ENCODE results near the gene KPNA3.
"Not testable (repeated sequence)": the region's sequence is repeated elsewhere in the genome, so short reads cannot be mapped to it uniquely, and the experiment has no call there.

KPNA3 gene, protein sequence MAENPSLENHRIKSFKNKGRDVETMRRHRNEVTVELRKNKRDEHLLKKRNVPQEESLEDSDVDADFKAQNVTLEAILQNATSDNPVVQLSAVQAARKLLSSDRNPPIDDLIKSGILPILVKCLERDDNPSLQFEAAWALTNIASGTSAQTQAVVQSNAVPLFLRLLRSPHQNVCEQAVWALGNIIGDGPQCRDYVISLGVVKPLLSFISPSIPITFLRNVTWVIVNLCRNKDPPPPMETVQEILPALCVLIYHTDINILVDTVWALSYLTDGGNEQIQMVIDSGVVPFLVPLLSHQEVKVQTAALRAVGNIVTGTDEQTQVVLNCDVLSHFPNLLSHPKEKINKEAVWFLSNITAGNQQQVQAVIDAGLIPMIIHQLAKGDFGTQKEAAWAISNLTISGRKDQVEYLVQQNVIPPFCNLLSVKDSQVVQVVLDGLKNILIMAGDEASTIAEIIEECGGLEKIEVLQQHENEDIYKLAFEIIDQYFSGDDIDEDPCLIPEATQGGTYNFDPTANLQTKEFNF

DNA sequence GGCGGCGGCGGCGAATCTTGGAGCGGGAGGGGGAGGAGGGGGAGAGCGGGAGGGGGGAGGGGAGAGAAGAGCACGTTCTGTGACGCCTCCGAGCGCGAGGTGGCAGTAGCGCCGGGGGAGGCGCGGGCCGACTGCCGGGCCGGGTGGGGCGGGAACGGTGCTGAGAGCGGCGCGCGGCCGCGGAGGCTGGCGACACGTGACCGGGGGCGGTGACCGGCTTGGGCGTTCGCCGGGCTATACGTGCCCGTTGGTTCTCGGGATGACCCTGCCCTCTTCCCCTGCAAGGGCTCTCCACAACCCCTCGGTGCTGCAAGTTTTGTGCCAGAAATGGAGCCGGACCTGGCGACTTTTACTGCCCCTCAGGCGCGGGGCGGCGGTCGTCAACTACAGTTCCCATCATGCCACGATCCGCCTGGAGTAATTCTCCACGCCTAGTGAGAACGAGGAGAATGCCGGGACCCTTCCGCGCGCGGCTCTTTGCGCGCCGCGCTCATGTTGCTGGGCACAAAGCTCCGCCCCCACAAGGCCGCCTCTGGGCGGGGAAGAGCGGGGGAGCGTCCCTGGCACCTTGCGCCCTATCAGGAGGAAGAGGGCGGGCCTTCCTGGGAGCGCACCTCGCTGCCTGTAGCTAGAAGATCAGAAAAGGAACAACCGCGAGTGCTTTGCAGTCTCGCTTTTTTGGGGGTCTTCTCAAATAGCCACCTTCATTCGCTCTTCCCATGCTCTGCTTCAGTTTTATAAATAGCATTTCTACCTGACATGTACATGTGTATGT, at the start of gene KPNA3:
TSS of gene KPNA3 (minus strand) at position 133 of the 775 bp plus-strand sequence. CDS start 176 bp downstream, outside the sequence.
- DNase-seq (ENCODE audit: low read depth): peak; percentile 91

DNA sequence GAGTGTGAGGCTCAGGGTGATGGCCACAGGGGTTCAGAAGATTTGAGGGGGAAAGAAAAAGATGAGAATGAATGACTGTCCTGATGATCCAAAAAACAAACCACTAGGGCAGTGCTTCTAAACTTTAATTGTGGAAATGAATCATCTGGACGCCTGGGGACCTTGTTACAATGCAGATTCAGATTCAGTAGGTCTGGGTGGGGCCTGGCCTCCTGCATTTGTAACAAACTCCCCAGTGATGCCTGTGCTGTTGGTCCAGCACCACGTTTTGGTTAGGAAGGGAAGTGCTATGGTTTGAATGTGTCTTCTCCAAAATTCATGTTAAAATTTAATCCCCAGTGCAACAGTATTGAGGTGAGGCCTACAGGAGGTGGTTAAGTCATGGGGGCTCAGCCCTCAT, 49.5 kb upstream of the KPNA3 start:
- DNase-seq (ENCODE audit: low read depth): no peak

DNA sequence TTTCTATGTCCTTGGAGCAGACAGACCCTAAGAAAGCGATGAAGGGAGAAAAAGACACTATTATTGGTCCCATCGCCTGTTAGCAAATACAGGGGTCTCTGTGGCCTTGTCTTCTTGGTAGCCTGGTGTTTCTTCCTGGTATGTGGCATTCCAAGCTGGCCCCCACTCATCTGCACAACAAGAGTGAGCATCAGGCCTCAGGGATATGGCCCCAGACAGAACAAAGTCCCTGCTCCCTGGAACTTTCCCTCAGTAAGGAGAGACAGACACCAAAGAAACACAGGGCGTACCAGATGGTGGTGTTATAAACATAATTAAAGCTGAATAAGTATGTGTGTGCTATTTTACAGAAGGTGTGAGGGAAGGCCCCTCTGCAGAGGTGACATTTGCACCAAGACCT, 48.2 kb upstream of the KPNA3 start:
- no peak for DNase-seq (ENCODE audit: low read depth)

DNA sequence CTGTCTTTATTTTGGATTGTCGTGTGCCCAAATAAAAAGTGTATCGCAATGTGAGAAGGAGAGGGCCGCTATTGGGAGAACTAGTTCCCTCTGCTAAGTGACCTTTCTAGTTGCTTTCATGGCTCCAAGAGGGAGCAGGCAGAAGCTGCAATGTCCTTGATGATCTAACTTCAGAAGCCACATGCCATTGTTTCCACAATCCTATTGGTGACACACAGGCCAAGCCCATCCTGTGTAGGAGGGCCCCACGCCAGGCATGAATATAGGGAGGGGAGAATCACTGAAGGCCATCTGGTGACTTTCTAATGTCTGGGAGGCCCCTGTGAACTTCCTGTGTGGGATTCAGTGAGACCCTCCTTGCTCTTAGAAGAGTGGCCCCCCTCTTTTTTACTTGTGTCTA, 47.8 kb upstream of the KPNA3 start:
- DNase-seq (ENCODE audit: low read depth): no peak

DNA sequence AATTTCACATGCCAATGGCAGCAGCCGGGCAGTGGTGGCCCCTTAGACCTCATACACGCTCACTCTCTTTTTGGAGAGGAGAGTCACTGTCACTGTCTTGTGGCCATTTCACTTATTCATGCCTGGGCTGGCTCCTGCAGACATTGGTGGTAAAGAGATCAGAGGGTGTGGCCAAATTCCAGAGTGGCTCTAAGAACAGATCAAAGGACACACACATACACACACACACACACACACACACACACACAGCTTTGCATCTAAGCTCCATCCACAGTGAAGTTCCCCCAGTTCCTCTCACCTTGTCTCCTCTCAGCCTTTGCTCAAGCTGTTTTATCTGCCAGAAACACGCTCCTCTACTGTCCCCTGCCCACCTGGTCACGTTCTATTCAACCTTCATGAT, 46.5 kb upstream of the KPNA3 start:
- no peak for DNase-seq (ENCODE audit: low read depth)

DNA sequence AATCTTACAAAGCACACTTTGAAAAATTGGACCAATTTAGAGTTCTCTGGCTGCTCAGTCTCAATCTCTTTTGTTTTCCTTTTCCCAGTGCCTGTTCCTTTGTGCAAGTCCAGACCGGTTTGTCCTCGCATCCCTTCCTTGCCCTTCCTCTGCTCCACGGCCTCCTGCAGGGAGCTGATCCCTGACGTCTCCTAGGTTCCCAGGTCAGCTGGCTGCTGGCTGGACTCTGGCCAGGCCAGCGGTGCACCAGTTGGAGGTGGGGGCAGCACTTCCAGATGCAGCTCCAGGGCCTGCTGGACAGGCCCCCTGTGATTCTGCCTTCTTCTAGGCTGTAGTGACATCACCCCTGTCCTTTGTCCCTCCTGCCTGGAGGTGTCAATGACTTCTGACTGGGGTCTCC, 44.0 kb upstream of the KPNA3 start:
- no peak for DNase-seq (ENCODE audit: low read depth)

DNA sequence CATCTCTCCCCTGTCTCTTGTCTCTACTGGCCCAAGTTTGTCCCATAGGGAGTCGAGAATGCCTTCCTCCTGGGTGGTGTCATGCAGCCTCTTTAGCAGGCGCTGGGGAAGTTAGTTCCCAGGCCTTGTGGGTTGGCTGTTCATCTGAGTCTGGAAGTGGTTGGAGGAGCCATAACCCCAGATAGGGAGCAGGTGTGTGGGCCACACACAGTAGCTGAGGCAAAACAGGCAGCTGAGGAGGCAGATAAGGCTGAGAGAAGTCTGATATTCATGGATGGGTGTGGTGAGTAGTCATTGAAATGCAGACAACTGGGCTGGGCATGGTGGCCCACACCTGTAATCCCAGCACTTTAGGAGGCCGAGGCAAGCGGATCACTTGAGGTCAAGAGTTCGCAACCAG, 40.9 kb upstream of the KPNA3 start:
- DNase-seq (ENCODE audit: low read depth): no peak

DNA sequence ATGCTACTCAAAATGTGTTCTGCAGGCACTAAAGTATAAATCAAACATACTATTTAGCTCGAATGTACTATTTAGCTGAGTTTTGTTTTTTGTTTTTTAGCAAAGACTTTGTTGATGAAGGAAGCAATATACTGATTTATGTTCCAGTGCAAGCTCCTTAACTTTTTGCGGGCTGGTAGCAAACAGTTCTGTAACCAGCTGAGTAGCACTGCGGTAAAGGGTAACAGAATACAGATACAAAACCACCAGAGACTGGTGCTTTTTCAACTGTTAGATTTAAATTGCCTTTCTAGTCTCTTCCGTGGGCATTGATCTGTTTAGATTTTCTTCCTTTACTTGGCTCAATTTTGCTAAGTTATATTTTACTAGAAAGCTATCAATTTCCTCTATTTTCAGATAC, 39.0 kb upstream of the KPNA3 start:
- no peak for DNase-seq (ENCODE audit: low read depth)

DNA sequence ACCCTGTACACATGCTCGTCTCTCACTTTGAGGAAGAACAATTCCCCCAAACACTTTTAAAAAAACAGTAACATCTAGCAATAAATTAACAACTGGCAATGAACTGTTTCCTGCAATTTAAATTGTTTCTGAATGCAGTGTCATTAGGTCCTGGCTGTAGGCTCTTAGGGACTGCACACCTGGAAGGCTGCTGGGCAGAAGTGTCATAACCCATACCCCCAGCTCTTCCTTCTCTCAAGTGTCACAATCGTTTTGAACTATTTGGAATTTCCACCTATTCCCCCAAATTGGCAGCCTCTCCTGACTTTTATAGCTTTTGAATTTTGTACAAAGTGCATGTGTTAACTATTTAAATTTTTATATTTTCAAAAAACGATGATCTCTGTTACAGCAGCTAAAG, 38.2 kb upstream of the KPNA3 start:
- no peak for DNase-seq (ENCODE audit: low read depth)

DNA sequence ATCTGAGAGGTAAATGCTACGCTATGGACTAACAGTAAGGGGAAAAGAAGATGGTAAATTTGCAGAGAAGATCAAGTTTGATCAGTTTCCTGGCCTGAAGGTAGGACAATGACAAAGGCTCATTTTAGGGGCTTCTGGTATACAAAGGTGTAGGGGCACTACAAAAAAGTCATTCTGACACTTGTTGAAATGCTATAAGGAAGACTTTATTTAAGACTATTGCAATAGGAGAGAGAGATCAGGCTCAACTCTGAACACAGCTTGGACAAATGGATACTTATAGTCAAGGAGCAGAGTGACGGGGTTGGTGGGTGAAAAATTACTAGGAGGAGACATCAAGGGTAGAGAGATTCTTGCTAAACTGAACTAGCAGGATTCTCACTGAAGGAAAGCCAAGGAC, 37.2 kb upstream of the KPNA3 start:
- DNase-seq (ENCODE audit: low read depth): no peak

DNA sequence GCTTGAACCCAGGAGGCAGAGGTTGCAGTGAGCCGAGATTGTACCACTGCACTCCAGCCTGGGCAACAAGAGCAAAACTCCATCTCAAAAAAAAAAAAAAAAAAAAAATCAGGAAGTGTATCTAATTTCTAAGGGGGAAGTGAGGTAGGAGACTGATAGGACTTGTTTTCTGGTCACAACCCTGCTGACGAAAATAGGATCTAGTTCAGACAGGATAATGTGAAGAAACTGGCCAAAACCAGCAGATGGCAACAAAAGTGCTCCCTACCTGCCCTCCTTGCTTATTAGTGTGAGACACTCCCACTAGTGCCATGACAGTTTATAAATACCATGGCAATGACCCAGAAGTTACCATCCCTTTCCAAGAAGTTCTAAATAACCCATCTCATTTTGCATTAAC, 36.0 kb upstream of the KPNA3 start:
- DNase-seq (ENCODE audit: low read depth): no peak

DNA sequence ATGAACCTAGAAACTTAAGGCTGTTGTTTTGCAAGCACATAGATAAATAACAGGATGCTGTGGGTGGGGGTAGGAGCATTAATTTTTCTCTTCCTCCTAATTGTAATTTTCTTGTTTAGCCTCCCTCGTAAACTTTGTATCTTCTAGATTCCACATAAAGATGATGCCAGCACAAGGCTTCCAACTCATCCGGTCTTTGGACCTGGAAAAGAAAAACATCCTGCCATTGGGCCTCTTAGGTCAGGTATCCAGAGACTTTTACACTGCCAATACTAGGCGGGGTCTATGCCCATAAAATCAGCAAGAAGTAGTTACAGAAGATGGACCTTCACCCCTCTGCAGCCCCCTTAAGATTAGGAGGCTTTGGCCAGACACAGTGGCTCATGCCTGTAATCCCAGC, 35.4 kb upstream of the KPNA3 start:
- no peak for DNase-seq (ENCODE audit: low read depth)

DNA sequence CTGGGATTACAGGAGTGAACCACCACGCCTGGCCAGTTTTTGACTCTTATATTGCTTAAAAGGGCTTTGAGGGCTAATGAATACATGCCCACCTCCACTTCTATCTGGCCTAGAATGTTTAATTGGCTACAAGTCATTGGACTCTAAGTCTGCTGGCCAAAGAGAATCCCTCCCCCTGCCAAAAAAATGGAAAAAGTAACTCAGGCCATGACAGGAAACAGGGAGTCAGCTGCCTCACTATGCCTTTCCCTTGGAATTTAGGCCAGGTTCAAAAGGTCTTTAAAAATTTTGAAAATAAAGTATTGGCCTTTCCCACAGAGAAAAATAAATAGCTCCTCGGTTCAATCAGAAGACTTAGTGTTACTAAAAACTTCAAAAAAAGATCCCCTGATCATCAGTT, 34.9 kb upstream of the KPNA3 start:
- no peak for DNase-seq (ENCODE audit: low read depth)

DNA sequence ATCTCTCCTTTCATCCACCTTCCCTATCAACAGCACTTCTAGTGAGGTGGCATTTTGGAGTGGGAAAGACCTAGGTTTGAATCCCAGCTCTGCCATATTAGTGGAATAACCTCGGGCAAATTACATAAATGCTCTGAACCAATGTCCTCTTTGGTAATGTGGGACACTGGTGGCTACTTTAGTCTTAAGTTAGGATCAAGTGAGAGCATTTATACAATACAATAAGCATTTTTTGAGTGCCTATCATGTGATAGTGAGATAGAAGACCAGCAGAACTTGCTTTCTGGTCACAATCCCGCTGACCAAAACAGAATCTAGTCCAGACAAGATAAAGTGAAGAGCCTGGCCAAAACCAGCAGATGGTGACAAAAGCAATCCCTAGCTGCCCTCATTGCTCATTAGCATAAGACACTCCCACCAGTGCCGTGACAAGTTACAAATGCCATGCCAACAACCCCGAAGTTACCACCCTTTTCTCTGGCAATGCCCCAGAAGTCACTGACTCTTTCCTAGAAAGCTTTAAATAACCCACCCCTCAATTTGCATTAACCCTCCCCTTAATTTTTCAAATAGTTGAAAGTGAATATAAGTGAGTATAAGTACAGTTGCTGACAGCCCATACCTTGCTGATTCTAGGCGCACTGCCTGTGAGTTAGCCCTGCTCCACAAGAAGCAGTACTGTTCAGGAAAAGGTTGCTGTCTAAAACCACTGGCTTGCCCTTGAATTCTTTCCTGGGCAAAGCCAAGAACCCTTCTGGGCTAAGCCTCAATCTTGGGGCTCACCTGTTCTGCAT, 28.9 kb upstream of the KPNA3 start:
- no peak for DNase-seq (ENCODE audit: low read depth)

DNA sequence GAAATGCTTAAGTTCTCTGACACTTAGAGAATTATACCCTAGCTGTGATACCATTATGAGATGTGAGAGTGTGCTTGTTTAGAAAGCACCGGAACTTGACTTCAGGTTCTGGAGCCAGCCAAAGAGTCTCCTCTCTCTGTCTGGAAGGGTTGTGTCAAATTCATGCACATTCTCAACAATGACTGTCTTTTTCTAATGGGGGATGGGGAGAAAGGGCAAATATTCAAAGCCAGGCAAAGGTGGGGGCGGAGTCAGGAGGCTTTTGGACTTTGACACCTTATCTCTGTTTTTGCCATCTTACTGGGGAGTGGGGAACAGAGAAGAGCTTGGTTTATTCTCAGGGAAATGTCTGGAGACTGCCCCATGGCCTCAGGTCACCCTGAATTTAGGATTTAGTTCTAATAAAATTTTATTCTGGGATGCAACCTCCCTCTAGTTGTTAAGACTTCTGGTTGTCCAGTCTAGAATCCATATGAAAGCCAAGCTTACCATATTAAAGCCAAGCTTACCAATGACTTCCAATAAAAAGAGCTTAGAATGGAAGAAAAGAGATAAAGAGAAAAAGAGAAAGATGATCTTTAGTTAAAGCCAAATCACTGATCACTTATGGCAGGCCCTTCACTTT, 28.2 kb upstream of the KPNA3 start:
- no peak for DNase-seq (ENCODE audit: low read depth)

DNA sequence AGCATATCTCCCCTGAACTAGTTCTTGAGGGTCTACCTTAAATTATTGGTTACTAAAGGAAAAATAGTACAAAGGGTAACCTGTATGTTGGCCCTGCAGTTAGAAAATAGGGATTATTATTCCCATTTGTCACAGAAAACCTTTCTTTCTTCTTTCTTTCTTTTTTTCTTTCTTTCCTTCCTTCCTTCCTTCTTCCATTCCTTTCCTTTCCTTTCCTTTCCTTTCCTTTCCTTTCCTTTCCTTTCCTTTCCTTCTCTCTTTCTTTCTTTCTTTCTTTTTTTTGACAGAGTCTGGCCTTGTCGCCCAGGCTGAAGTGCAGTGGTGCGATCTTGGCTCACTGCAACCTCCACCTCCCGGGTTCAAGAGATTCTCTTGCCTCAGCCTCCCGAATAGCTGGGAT, 23.6 kb upstream of the KPNA3 start:
- not testable (repeated sequence) for DNase-seq (ENCODE audit: low read depth)

DNA sequence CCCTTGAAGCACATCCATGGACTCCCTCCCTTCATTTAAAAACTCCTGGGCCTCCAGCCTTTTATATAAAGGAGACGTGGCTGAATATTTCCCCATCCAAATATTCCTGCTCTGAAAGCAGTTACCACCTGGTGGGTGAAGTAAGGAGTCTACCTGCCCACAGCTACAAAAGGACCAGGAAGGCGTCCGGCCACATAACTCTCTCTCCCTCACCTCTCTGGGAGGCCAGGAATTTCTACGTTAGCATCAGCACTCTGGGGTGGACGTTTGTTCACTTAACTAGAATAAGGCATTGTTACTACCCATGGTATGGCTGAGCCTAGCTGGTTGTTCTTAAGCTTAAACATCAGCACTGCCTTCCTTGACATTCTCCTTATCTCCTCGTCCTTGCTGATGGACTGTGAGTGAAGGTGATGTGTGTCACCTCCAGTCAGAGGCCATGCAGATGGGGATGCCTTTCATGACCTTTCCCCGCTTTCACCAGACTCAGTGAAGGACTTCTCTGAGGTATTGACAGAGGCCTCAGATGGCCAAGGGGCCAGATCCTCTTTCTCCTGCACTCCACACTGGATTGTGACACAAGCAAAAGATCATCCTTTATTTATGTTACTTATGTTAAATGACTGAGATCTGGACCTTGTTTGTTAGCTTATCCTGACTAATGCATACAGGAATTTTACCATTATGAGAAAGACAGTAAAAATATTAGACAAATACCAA, 22.2 kb upstream of the KPNA3 start:
- no peak for DNase-seq (ENCODE audit: low read depth)

DNA sequence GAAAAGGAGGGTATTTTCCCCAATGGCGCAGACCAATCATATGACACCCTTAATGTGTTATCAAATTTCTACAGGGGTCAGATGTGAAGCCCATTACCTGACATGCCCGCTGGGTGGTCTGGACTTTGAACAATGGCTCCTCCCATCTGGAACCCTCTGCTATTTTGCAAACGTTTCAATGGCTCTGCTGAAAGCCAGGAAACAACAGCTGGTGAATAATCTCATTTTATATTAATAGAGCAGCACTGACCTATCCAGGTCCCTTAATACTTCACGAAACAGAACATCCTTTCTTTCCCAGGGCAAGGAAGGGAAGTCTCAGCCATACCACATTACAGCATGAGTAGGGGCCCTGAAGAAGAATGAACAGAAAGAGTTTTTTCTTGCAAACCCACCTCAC, 20.3 kb upstream of the KPNA3 start:
- no peak for DNase-seq (ENCODE audit: low read depth)

DNA sequence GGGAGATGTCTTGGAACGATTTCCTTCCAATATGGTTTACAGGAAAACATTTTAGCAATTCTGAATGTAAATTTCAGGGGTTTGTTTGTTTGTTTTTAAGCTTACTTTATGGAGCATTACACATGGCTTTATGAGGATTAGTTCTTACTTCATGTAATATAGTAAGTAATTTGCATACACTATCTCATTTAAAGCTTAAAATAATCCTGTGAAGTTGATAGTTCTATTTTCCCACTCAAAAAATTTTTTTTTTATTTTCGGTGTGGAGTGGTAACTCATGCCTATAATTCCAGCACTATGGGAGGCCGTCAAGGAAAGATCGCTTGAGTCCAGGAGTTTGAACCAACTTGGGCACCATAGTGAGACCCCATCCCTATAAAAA, 19.0 kb upstream of the KPNA3 start:
- no peak for DNase-seq (ENCODE audit: low read depth)

DNA sequence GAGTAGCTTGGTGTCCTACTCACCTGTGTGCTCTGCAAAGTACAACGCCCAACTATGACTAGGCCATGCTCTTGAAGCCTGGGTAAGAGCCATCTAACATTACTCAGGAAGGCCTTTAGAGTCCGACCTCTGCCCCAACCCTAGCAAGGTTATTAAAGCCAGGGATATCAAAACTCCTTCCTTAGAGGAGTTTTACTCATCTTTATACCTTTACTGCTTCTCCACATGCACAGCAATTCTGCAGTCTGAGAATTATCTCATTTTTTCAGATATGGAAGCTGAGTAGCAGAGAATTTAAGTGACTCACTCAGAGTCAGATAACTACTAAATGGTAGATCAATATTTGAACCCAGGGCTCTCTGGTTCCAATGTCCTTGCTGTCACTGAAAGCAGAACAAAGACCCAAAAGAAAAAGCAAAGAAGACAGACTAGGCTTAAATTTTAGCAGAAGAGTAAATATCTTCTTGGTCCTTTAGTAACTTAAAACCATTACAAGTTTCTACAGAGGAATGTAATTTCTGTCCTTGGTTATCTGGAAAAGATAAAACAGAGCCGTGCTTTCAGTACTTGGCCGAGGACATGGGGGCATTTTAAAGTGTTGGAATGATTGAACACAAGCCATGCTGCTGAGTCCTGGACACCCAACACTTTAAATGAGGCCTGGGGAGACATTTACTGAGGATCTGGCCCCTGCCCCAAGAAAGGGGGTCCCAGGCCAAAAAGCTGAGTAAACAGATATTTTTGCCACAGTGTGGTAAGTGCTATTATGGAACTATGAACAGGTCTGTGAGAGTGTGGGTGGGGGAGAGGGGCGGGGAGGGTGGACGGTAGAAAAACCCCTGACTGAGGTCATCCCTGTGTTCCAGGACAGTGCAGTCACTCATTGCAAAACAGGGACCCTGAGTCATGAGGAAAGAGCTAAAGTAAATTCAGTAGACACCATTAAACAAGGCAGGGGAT, 18.4 kb upstream of the KPNA3 start:
- DNase-seq (ENCODE audit: low read depth): no peak

Data from activated T-cell treated with anti-CD3 and anti-CD28 coated beads for 1 hour (primary cell).